Stimulated activated CD4-positive, alpha-beta T cell treated with anti-CD3 and anti-CD28 coated beads, Interleukin-1b, Interleukin-23, amount 100 ng/mL, for 48 hours (primary cell): ENCODE measurements around the gene SEC22A.

ENCODE experiments used
- DNase-seq: peaks from one replicate; pipeline ENCODE4 v3.0.0-alpha.2; 2020

The SEC22A gene

DNA sequence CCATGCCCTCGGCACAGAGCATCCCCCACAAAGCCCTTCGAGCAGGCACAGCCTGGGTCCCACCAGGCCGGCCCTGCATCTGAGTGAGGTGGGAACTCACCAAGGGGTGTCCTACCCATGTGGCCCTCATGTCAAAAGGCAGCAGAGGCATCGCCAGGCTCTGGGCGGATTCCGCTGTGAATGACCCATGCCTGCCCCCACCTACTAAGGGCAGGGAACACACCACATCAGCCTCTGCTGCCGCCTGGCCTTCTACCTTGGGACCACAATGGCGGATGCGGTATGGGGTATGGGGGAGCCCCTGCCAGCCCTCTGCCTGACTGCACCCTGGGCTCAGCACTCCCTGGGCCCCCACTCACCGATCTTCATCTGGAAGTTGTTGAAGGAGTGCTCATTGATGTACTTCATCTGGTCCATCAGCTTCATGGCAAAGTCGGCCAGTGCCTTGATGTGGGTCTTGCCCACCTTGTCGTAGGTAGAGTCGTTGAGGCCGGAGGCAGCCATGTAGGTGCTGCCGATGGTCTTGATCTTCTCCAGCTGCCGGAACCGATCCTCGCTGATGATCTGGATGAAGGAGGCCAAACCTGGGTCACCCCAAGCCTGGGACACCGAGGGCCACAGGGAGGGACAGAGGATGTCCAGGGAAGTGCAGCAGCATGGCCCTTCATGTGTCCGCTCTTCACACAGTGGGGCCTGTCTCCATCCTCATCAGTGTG lies 87.8 kb downstream of the SEC22A start:
- DNase-seq: no peak

DNA sequence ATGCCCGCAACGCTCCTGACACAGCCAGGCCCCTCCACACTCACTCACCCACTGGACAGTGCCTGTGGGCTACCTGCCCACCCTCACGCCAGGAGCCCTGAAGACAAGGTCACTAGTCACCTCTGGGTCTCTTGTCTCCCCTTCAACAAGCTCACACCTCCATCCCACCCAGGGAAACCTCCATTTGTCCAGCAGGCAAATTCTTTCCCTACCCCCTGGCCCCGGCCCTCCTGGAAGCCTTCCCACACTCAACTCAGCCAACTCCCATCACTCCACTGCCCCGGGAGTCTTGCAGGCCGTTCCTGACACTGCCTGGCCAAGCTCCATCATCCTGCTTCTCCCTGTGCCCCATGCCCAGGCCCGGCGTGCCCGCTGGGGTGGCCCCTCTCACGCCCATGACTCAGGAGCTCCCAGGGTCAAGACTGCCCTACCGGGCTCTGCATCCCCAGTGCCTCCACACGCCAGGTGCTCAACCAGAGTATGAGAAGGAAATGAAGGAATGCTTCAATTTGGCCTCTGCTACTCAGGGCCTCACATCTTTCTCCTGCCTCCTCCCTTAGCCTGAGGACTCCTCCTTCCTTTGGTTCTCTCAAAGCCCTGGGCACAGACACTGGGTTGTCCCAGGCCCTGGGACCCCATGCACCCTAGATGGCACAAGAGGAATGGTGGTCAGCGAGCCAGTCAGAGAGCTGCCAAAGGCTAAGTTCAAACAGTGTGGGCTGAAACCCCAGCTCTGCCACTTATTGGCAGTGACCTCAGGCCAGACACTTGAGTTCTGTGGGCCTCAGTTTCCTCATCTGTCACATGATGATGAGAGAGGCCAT lies 88.6 kb downstream of the SEC22A start:
- no peak for DNase-seq

DNA sequence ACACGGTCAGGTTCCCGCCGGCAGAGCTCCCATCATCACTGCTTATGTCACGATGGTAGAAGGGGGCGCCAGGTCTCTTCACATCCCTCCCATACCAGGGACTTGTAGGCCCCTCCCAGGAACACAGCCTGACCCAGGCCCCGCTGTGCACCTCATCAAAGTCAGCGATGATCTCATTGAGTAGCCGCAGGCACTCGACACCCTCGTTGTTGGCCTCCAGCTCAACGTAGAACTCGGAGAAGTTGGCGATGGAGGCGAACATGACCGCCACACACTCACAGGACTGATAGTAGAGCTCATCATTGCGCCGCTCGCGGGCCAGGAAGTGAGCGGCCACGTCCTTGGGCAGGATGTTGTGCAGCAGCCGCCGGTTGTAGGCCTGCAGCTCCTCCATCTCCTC lies 89.2 kb downstream of the SEC22A start:
- no peak for DNase-seq

DNA sequence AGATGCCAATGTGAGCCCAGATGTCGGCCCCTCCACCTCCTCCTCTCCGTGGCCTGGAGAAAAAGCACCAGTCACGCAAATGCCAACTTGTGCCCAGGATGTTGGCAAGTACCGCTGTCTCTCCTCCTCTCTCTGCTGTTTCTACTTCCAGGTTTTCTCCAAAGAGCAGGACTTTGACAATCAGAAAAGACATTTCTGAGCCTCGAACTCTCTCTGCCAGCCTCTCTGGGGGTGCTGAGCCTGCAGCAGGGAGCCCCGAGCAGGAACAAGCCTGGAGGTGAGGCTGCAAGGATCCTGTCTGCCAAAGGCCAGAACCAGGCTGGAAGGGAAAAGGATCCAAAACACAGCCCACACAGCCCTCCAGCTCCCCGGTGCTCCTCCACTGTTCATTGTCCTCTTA lies 89.7 kb downstream of the SEC22A start:
- DNase-seq: no peak

DNA sequence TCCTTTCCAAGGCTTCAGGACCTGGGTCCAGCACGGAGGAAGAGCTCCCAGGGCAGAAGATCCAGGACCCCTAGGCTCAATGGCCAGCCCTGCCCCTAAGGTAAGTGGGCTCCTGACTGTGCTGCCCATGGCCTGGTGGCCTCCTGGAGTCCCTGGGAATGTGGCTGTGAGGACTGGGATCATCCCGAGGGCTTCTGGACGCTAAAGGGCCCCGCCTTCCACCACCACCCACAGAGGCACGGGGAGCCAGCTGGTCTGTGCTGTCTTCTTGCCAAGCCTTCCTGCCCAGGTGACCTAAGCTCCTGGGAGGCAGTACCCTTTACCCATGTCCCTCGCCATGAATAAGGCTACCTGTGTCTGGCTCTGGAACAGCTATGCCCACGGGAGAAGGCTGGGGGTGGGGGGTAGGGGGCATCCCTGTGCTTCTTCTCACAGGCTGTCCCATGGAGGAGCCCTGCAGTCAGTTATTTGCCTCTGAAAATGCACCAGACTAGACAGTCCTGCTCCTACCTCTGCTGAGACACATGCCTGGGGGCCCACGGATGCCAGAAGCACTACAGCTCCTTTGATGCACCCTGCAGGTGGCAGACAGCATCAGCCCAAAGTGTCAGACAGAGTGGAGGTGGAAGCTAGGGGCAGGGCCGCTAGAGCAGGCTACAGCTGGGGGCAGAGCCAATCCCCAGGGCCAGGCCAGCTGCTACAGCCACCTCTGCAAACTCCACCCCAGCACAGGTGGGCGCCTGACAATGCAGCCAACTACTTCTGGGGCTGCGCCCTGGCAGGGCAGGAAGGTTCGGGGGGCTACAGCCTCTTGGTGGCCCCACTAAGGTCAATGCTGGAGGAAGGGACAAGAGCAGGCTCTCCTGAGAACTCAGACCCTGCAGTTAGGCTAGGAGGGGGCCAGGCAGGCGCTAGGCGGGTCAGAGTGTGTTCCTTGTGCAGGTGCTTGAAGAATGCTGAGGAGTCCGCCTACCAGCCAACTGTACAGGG lies 90.9 kb downstream of the SEC22A start:
- DNase-seq: no peak

DNA sequence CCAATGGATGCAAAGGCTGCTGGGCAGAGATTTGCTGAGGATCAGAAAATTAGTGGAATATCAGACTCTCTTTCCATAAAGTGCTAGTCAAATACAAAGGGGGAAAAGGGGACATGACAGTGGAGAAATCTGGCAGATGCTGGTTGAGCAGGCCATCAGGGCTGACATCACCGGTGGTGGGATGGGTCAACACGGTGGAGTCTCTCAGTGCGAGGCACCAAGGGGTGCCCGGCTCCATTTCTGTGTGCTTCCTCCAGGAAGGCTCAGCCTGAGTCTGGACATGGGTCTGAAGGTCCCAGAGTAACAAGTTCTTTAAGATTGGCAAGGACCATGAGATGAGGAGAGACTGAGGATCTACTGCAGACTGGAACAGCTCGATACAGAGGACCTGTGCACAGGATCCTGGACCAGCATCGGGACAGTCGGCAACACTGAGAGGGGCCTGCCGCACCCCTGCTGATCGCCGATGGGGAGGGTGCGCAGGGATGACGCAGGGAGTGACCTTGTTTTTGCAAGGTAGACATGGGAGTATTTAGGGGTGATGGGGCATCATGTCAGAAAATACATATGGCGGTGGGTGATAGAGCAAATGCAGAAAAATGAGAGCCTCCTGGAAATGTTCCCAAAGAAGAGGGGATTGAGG lies 92.7 kb downstream of the SEC22A start:
- DNase-seq: no peak

DNA sequence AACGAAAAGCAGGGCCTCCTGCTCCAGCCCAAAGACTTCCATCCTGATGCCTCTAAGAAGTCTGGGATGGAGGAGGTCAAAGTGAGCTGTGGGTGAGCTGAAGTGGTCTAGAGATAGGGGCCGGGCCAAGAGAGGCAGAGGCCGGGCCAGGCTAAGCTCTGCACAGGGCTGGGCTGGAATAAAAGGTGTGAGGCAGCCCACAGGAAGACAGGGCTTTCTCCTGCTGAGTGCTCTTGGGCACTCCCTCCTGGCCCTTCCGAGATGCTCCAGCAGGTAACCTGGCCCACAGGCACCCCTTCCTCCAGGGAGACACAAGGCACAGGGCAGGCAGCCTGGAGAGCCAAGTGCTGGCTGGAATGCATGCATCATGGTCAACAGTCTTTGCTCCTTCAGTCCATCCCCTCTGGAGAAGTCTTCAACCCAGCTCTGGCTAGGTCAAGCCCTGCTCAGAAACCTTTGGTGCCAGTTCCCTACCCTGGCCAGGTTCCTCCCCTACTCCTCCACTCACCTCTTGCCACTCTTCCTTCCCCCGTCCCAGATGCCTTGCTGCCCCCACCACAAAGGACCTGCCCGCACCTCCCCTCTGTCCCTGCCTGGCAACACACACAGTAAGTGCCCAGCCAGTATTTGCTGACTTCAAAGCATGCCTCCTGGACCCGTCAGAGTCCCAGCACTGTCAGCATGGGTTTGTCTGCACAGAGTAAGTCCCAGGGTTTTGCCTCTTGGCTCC lies 93.6 kb downstream of the SEC22A start:
- DNase-seq: no peak

DNA sequence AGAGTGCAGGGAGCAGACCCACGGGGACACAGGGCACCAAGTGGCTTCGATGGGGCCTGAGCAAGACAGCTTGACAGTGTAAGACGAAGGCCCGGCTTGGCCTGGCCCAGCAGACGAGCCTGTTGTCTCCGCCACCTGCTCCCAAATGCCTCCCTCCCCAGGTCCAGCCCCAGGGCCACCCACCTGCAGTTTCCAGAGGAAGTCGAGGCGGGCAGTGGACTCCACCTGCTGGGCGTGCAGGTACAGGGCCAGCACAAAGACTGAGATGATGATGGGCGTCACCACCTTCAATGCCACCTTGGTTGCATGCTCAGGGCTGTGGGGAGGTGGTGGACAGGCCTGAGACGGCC lies 94.1 kb downstream of the SEC22A start:
- DNase-seq: no peak

DNA sequence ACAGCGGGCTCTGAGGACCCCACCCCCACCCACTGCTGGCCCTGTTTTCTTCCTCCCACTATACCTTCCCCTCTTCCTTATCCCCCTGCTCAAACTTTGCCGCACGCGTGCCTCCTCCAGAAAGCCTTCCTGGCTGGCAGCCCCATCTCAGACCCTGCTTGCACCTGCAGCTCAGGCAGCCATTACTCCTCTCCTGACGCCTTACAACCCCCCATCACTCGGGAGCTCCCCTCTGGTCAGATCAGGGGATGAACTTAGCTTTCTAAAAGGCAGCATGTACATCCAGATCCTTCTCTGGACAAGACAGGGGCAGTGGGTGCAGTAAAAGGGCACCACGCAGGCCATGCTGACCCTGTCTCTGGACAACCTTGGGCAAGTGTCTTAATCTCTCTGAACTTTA lies 94.5 kb downstream of the SEC22A start:
- DNase-seq: no peak

DNA sequence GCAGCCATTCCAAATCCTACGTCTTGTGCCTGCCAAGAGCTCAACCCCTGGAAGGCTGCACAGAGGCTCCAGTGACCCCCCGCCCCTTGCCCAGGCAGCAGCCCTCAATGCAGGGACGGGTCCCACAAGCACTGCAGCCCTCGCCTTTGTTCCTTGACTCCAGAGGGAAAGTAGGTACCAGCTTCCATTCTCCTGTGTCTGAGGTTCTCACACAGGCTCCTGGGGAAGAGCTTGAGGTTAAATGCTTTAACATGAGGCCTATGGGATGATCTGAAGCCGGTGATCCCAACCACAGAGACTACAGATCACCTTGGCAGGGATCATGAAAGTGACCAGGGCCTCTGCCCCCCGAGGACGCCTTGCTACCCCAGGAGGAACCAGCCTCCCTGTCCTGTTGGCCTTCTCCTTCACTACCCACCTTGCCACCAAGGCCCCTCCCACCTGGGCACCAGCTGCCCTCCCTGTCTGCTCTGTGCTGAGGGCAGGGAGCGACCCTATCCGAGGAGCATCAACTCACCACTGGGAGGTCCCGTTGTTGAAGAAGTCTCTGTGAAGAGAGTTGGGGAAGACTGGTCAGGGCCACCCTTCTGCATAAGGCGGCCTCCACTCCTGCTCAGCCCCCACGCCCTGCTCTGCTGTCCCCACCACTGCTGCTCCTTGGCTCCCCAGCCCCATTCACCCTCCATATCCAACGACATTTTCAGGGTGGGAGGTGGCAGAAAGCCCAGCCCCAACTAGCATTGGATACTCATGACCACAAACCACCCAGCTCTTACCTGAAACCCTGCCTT lies 95.3 kb downstream of the SEC22A start:
- no peak for DNase-seq

DNA sequence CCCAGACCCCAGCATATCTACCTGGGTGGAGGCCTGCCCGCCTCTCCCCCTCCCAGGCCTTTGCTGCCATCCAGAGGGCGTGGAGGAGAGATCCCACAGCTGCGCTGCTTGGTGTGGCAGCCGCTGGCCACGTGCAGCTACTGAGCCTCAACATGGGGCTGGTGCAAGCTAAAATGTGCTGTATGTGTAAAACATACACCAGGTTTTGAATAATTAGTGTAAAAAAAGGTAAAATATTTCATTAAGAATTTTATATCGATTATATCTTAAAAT lies 95.8 kb downstream of the SEC22A start:
- no peak for DNase-seq

DNA sequence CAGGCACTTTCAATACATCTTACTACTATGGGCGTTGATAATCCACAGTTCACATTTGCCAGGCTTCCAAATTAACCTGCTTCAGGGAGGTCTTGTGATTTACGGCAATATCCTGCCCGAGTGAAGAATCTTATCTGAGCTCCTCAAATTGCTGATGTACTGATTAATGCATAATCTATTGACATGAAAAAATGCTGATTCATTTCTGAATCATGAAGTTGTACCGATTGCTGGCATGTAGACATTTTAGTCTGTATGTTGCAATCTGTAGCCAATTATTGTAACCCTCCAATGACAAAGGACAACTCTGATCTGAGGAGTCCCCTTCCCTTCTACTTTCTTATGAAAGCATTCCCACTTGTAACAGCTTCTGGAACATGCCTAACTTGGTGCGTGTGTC lies 97.2 kb downstream of the SEC22A start:
- DNase-seq: no peak

DNA sequence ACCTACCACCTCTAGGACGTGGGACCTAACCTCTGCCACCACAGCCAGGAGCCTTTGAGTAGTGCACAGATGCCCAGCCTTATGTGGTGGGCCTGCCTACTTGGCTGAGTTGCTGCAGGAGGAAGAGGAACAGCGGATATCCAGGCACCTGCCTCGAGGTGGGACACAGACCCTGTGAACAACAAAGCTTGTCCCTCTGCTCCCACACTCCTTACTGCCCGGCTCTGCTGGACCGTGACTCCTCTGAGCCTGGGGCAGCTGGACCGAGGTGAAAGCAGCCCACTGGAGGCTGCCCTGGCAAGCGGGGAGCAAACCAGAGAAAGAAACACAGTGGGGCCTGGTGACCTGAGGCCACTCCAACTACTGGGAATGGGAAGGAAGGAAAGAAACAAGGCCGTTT lies 97.8 kb downstream of the SEC22A start:
- DNase-seq: no peak

DNA sequence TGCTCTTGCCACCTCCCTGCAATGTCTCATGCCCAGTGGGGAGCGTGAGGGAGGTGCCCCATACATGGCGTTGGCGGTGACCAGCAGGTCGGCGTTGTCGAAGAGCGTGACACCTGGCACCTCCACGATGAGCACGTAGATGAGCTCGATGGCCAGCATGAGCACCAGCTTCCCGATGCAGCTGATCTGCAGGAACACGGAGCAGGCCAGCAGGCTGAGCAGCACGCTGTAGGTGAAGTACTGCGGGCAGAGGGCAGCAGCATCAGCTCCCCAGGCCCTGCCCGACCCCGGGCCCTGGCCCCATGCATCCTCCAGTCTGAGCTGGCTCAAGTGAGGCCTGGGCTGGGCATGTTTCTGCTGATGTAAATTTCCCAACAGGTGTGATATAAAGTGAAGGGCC lies 98.3 kb downstream of the SEC22A start:
- no peak for DNase-seq

DNA sequence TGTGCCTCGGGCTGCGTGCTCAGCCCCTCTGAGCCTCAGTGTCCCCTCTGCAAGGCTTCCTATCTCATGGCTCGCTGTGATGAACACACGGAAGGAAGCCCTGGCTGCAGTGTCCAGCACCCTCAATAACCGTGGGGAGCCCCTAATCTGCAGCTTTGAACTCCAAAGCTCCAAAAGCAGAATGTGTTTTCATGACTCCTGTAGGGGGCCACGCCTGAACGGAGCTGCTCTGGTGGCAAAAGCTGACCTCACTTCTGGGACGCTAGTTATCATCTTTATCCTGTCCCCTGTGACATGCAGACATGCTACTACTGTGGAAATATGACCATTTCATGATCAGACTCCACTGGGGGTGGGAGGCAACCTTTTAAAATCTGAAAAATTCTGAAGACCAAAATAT lies 98.8 kb downstream of the SEC22A start:
- no peak for DNase-seq

DNA sequence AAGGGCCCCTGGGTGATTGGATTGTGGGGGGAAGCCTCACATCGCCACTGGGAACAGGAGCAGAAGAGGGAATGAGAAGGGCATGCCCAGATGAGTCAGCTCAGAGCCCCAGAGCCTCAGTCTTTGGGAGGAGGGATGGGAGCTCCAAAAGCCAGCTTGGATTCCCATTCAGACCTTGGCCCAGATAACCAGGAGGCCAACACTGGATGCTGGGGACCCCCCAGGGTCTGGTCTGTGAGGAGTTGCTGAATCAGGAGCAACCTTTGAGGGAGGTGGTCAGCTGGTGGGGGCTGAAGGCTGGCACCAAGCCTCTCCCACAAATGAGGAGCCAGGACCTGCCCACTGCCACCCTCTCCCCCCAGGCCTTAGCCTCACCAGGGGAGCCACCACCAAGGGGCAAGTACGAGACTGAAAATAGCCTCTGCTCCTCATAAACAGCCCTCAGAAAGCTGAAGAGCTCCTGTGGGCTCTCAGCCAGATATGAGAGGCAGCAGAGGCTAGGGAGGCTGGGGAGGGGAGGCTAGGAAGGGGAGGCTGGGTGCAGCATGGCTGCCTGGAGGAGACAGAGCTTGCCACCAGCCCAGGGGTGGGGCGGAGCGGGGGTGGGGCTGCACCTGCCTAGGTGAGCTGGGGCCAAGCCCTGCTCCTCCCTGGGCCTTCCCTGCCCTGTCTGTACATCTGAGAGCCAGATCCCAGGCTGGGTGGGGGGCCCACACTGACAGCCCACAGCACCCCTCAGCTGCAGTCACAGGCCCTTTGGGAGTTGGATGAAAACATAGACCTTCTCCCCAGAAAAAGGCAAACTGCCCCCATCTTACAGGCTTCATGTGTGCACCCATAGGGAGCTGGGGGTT lies 99.8 kb downstream of the SEC22A start:
- DNase-seq: no peak

DNA sequence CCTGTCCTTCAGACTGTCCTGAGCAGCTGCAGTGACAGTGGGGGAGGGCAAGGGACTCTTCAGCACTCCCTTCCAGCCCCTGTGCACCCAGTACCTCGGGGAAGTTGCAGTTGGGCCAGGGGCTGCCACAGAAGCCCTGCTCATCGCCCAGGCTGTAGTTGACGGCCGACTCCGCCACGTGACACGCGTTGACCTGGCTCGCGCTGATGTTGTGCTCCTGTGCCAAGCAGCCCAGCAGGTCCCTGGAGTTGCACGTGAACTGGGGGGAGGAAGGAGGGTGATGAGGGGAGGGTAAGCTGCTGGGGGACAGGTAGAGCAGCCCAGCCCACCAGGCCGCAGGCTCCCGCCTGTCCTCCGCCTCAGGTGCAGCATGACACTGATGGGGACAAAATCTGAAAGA lies 101.2 kb downstream of the SEC22A start:
- DNase-seq: no peak

DNA sequence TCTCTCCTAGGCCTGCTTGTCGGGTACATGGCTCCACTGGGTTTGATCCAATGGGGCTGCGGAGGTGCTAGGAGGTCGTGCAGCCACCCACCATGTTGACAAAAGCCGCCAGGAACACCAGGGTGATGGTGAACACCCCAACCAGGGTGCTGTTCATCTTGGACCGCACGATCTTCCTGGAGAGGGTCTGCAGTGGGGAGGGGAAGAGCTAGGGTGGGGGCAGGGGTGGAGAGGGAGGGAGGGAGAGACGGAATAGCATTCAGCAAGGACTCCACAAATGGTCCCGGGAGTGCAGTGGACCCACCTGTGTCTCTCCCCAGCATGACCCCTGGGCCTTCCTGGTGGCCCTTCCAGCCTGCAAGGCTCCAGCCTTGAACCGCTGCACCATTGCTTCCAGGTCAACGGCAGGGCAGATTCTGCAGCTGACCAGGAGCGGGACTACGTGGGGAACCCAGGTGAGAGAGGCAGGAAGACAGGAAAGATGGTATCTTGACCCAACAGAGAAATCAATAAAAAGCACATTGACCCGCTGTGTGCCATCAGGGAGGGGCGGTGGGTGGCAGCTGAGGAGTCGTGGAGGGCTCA lies 102.3 kb downstream of the SEC22A start:
- no peak for DNase-seq

DNA sequence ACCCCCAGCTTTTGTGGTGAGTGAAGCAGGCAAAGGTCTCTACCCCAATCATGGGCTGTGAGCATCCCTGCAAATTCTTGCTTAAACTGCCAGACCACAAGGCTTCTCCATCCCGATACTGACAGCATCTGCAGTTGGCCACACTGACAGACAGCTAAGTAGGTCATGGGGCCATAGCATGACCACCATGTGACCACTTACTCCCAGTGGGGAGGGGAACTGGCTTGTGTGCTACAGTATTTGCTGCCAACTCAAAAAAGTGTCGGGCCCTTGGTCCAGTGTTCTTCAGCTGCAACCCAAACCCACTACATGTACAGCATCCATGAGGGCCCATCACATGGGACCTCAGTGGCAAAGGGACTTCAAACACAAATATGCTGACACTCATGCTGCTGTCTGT lies 103.4 kb downstream of the SEC22A start:
- DNase-seq: no peak

DNA sequence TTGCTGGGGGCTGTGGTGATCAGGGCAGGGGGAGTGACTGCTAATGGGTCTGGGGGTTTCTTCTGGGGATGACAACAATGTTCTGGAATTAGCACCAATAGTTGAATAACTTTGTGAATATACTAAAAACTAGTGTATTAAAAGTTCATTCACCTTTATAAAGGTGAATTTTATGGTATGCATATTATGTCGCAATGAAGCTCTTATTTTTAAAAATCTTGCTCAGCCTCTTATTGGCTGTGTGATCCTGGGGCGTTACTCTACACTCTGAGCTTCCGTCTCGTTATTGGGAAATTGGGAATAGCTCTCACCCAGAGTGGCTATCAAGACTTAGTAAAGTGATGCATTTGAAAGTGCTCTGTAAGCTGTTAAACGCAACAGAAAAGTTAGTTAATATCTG lies 105.3 kb downstream of the SEC22A start:
- DNase-seq: no peak
